Stomach (tissue), 4 donors: ENCODE data around the gene ZC3H7B.

Experiments used
- CTCF ChIP-seq, 7 experiments: fragments of 450-650 bp in 4 of 7; fragments of 200-600 bp in 3 of 7; sonication (generic) in 3 of 7; IDR thresholded peaks; one replicate each; pipeline ENCODE4 v1.5.1; 2016 to 2019; ENCODE audit warnings: antibody characterized with exemption in 7 of 7, control low read depth in 2 of 7, mild to moderate bottlenecking in 1 of 7
- EP300 ChIP-seq: sonication (generic); formaldehyde crosslinking; IDR thresholded peaks from one replicate; pipeline ENCODE4 v1.6.1; 2017; ENCODE audit warnings: antibody characterized with exemption
- POLR2A ChIP-seq, 4 donors: fragments of 450-650 bp; IDR thresholded peaks; one replicate each; pipeline ENCODE4 v1.6.1; 2016; ENCODE audit warnings: antibody characterized with exemption in 4 of 4, control low read depth in 2 of 4, mild to moderate bottlenecking in 1 of 4, moderate library complexity in 1 of 4
- POLR2AphosphoS5 ChIP-seq, 3 donors: sonication (generic); formaldehyde crosslinking; IDR thresholded peaks; one replicate each; pipeline ENCODE4 v1.6.1; 2016; ENCODE audit warnings: antibody characterized with exemption in 3 of 3

GRCh38 chr22:41286639-41287091 is 14.7 kb upstream of the ZC3H7B start:
- TF ChIP-seq POLR2A (IDR thresholded peaks at IDR 0.05) (no peak), CTCF (IDR thresholded peaks at IDR 0.05) (no peak), POLR2AphosphoS5 (IDR thresholded peaks at IDR 0.05) (no peak), EP300 (no peak)
